CD4-positive, CD25-positive, alpha-beta regulatory T cell (primary cell): ENCODE results near the gene KIF6. TPM values are rescaled to one million over a fixed set of nuclear protein-coding genes. Genes with fewer than 3 reads are reported as not detected.

Experiments
- ATAC-seq, 2 donors: fragments of 150-1000 bp; cut with Tn5 transposase; one replicate each; pipeline ENCODE4 v1.10.0; 2021; ENCODE audit warnings: low read depth in 2 of 2, moderate number of reproducible peaks in 2 of 2, moderate library complexity in 1 of 2
- DNase-seq, 3 donors: peaks; one replicate each; pipeline versions ENCODE4 v3.0.0 to v3.0.0-alpha.2; 2012 to 2022; ENCODE audit warnings: mixed read lengths in 1 of 3
- H3K27ac ChIP-seq: one replicate; pipeline ENCODE4 v1.7.0; 2013; ENCODE audit warnings: mild to moderate bottlenecking, low read length; ENCODE audit not compliant: insufficient read depth, poor library complexity, severe bottlenecking
- H3K27me3 ChIP-seq: one replicate; pipeline ENCODE4 v1.7.0; 2013; ENCODE audit warnings: low read length; ENCODE audit not compliant: control insufficient read depth, insufficient read depth
- H3K36me3 ChIP-seq: one replicate; pipeline ENCODE4 v1.7.0; 2013; ENCODE audit warnings: mild to moderate bottlenecking, low read length, moderate library complexity; ENCODE audit not compliant: control insufficient read depth, insufficient read depth
- H3K4me1 ChIP-seq: 2 replicates; pipeline ENCODE4 v1.7.0; 2013; ENCODE audit warnings: mild to moderate bottlenecking, low read length; ENCODE audit not compliant: insufficient read depth, control insufficient read depth, poor library complexity, severe bottlenecking
- H3K4me3 ChIP-seq: one replicate; pipeline ENCODE4 v1.7.0; 2013; ENCODE audit warnings: low read depth, mild to moderate bottlenecking, low read length, moderate library complexity
- H3K9me3 ChIP-seq, 2 experiments: 1 replicate in 1 of 2; 2 replicates in 1 of 2; pipeline ENCODE4 v1.7.0; 2013; ENCODE audit warnings: low read length in 2 of 2, mild to moderate bottlenecking in 1 of 2, moderate library complexity in 1 of 2; ENCODE audit not compliant: control insufficient read depth in 2 of 2
- H3K27ac Mint-ChIP-seq, 3 donors: one replicate each; pipeline ENCODE4 v1.8.0; 2020 to 2022; ENCODE audit warnings: mild to moderate bottlenecking in 3 of 3, mixed read lengths in 3 of 3, moderate library complexity in 2 of 3
- H3K27me3 Mint-ChIP-seq: one replicate; pipeline ENCODE4 v1.8.0; 2022; ENCODE audit warnings: mild to moderate bottlenecking, mixed read lengths
- H3K36me3 Mint-ChIP-seq: one replicate; pipeline ENCODE4 v1.8.0; 2020; ENCODE audit warnings: mixed read lengths
- H3K4me1 Mint-ChIP-seq, 4 donors: one replicate each; pipeline ENCODE4 v1.8.0; 2020 to 2022; ENCODE audit warnings: mixed read lengths in 4 of 4, mild to moderate bottlenecking in 1 of 4
- H3K4me3 Mint-ChIP-seq, 4 donors: one replicate each; pipeline ENCODE4 v1.8.0; 2020 to 2022; ENCODE audit warnings: mild to moderate bottlenecking in 4 of 4, mixed read lengths in 4 of 4, moderate library complexity in 3 of 4
- H3K9me3 Mint-ChIP-seq, 7 donors: one replicate each; pipeline ENCODE4 v1.8.0; 2020 to 2022; ENCODE audit warnings: mixed read lengths in 7 of 7, mild to moderate bottlenecking in 3 of 7, moderate library complexity in 2 of 7
- polyA plus RNA-seq, 4 donors: library from polyadenylated mRNA; unstranded; fragments of 300-500 nt; fragmentation: Illumina TruSeq; gene quantifications; one replicate each; pipeline ENCODE4 v1.2.3, GENCODE V29; 2021
- total RNA-seq: library from RNA; stranded (reverse); gene quantifications from one replicate; pipeline ENCODE4 v1.2.3, GENCODE V29; 2022

The KIF6 gene
- total and polyA plus RNA-seq, 5 donors from 2014 or later, result not detected

DNA sequence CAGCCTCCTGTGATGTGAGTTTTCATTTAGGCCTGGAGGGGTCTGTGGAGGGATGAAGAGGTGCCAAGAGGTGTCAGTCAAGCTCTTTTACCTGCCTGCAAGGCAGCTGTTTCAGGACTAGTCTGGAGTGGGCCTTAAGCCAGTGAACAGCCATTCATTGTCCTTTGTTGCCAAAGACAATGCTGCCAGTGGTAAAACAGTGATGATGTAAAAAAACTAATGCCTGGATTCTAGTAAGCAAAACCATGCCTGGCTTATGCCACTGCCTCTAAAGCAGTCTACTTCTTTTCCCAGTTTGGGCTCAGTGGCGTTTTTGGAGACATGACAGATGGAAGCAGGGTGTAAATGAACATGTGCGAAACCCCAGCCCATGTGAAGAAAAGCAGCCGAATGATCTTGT is 309.2 kb downstream of the KIF6 start:
- no peaks in the 10 kb centered on the region for H3K27me3 Mint-ChIP-seq

DNA sequence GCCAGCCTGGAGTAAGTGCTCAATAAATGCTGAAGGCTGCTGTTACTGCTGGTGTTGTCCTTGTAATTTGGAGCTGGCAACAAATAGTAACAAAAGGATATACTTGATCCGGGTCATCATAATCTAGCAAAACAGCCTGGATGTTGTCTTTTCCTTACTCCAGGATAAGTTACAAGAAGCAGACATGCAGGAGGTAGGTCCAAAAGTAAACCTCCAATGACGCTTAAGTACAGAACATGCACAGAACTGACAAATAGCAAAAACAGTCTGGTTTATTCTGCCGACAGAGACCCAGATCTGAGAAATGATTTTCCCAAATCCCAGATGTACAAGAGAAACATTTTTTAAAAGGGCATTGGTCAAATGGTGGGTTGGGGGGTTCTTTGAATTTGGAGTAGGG is 309.7 kb downstream of the KIF6 start:
- Mint-ChIP-seq H3K27me3 (no peaks in the 10 kb centered on the region), H3K9me3 (no peaks in the 10 kb centered on the region), H3K4me1 (no peaks in the 10 kb centered on the region), H3K27ac (no peak overlapping the region), H3K36me3 (no peaks in the 10 kb centered on the region), H3K4me3 (no peak overlapping the region)
- Histone ChIP-seq H3K4me3 (no peak overlapping the region), H3K36me3 (no peaks in the 10 kb centered on the region), H3K4me1 (no peaks in the 10 kb centered on the region), H3K27ac (no peak overlapping the region), H3K9me3 (no peaks in the 10 kb centered on the region), H3K27me3 (no peaks in the 10 kb centered on the region)
- ATAC-seq (no peak), DNase-seq (no peak)

More for the DNA sequence above, 309.2 kb downstream of the KIF6 start:
- no peak for ATAC-seq
- no peaks in the 10 kb centered on the region for H3K4me1 ChIP-seq
- Mint-ChIP-seq H3K27ac (peak overlapping the region in 1 of 3 donors; percentile 33), H3K4me1 (no peaks in the 10 kb centered on the region), H3K4me3 (no peak overlapping the region), H3K36me3 (no peaks in the 10 kb centered on the region), H3K9me3 (no peaks in the 10 kb centered on the region)
- H3K27me3 ChIP-seq, result no peaks in the 10 kb centered on the region
- no peak overlapping the region for H3K4me3 ChIP-seq
- no peak overlapping the region for H3K27ac ChIP-seq
- no peaks in the 10 kb centered on the region for H3K36me3 ChIP-seq
- no peaks in the 10 kb centered on the region for H3K9me3 ChIP-seq
- DNase-seq, result no peak

GRCh38 chr6:39411465-39411864 is 313.7 kb downstream of the KIF6 start:
- H3K4me3 Mint-ChIP-seq, result no peak overlapping the region
- Histone ChIP-seq H3K27ac (no peak overlapping the region), H3K27me3 (peaks cover 2% of the 10 kb centered on the region), H3K9me3 (no peaks in the 10 kb centered on the region), H3K4me1 (no peaks in the 10 kb centered on the region), H3K4me3 (no peak overlapping the region), H3K36me3 (no peaks in the 10 kb centered on the region)
- H3K27me3 Mint-ChIP-seq, result no peaks in the 10 kb centered on the region
- H3K4me1 Mint-ChIP-seq, result no peaks in the 10 kb centered on the region
- DNase-seq, result no peak
- ATAC-seq, result no peak
- no peaks in the 10 kb centered on the region for H3K9me3 Mint-ChIP-seq
- no peaks in the 10 kb centered on the region for H3K36me3 Mint-ChIP-seq
- H3K27ac Mint-ChIP-seq, result no peak overlapping the region

GRCh38 chr6:39411001-39411400 is 314.2 kb downstream of the KIF6 start:
- H3K9me3 ChIP-seq, result no peaks in the 10 kb centered on the region
- H3K4me3 Mint-ChIP-seq, result no peak overlapping the region
- H3K4me1 ChIP-seq, result no peaks in the 10 kb centered on the region
- H3K27ac Mint-ChIP-seq, result peak overlapping the region in 1 of 3 donors; percentile 81
- no peak for ATAC-seq
- peaks cover 0 to 5% (median 0%) of the 10 kb centered on the region in 4 donors for H3K4me1 Mint-ChIP-seq
- peaks cover 5% of the 10 kb centered on the region for H3K27me3 ChIP-seq
- no peak overlapping the region for H3K27ac ChIP-seq
- no peaks in the 10 kb centered on the region for H3K27me3 Mint-ChIP-seq
- no peak overlapping the region for H3K4me3 ChIP-seq
- no peak for DNase-seq
- H3K36me3 ChIP-seq, result no peaks in the 10 kb centered on the region
- H3K9me3 Mint-ChIP-seq, result no peaks in the 10 kb centered on the region
- no peaks in the 10 kb centered on the region for H3K36me3 Mint-ChIP-seq

DNA sequence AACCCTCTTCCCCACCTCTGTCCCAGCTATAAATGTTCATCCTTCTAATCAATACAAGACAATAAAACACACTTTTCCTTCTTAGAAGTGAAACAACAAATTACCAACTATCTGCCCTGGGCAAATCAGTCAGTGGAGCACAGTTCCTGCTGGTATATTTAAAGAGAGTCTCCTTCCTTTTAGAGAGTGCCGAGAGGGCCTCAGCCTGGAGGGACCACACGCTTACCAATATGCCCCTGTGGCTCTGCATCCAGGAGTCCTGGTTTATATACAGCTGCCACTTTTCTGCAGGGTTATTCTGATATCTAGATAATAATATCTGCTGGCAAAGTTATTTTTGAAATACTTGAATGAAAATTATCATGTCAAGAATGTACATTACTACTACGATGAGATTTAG is 315.3 kb downstream of the KIF6 start:
- Histone ChIP-seq H3K9me3 (no peaks in the 10 kb centered on the region), H3K27ac (no peak overlapping the region), H3K4me3 (no peak overlapping the region), H3K4me1 (no peaks in the 10 kb centered on the region), H3K27me3 (peaks cover 5% of the 10 kb centered on the region), H3K36me3 (no peaks in the 10 kb centered on the region)
- Mint-ChIP-seq H3K9me3 (peaks cover 0 to 1% (median 0%) of the 10 kb centered on the region in 7 donors), H3K36me3 (no peaks in the 10 kb centered on the region), H3K4me1 (peaks cover 0 to 5% (median 0%) of the 10 kb centered on the region in 4 donors), H3K27me3 (no peaks in the 10 kb centered on the region), H3K27ac (no peak overlapping the region), H3K4me3 (no peak overlapping the region)
- DNase-seq (no peak), ATAC-seq (no peak)

DNA sequence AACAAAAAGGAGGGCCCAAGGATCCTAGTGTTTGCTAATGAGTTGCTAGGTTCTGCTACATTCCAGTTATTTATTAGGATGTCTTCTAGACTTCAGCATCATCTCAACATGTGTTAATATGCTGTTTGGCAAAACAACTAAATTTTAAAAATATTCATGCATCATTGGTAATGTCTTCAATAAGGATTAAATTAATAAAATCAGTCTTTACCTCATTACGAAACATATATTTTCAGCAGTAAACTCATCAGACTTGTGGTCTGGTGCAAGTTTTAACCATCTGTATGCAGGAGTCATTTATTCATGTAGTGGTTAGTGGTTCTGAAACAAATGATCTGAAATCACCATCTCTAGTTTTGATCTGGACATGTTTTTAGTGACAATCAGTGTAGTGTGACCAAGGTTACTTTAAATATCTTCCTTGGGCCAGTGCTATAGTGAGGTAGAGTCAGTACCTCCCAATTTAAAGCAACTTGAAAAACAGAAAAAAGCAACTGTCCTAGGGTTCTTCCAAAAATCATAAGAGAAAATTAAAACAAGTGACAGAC is 317.7 kb downstream of the KIF6 start:
- Histone ChIP-seq H3K27me3 (peaks cover 5% of the 10 kb centered on the region), H3K9me3 (no peaks in the 10 kb centered on the region), H3K4me3 (no peak overlapping the region), H3K36me3 (no peaks in the 10 kb centered on the region), H3K27ac (no peak overlapping the region), H3K4me1 (no peaks in the 10 kb centered on the region)
- Mint-ChIP-seq H3K36me3 (no peaks in the 10 kb centered on the region), H3K4me3 (no peak overlapping the region), H3K27me3 (peaks cover 4% of the 10 kb centered on the region), H3K27ac (no peak overlapping the region), H3K4me1 (peaks cover 0 to 5% (median 0%) of the 10 kb centered on the region in 4 donors), H3K9me3 (peaks cover 0 to 1% (median 0%) of the 10 kb centered on the region in 7 donors)
- DNase-seq (no peak), ATAC-seq (no peak)

GRCh38 chr6:39404312-39404711 is 320.9 kb downstream of the KIF6 start:
- DNase-seq, result no peak
- H3K27ac Mint-ChIP-seq, result no peak overlapping the region
- Histone ChIP-seq H3K9me3 (no peaks in the 10 kb centered on the region), H3K27ac (no peak overlapping the region), H3K27me3 (peaks cover 2% of the 10 kb centered on the region), H3K4me3 (no peak overlapping the region), H3K36me3 (no peaks in the 10 kb centered on the region), H3K4me1 (no peaks in the 10 kb centered on the region)
- H3K4me1 Mint-ChIP-seq, result peaks cover 0 to 5% (median 0%) of the 10 kb centered on the region in 4 donors
- peaks cover 0 to 1% (median 0%) of the 10 kb centered on the region in 7 donors for H3K9me3 Mint-ChIP-seq
- no peak overlapping the region for H3K4me3 Mint-ChIP-seq
- no peaks in the 10 kb centered on the region for H3K36me3 Mint-ChIP-seq
- H3K27me3 Mint-ChIP-seq, result peaks cover 4% of the 10 kb centered on the region
- no peak for ATAC-seq

DNA sequence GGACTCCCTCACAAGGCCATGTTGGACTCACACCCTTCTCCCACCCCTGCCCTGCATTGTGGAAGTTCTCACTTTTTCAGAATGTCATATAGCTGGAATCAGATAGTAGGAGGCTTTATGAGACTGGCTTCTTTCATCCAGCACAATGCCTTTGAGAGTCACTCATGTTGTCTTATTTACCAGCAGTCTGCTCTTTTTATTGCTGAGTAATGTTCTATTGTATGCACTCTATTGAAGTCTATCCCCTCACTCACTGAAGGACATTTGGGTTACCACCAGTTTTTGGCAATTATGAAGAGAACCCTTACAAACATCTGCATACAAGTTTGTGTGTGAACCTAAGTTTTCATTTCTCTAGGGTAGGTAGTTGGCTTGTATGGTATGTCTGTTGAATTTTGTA is 321.9 kb downstream of the KIF6 start:
- Histone ChIP-seq H3K9me3 (no peaks in the 10 kb centered on the region), H3K27ac (no peak overlapping the region), H3K27me3 (peaks cover 2% of the 10 kb centered on the region), H3K4me3 (no peak overlapping the region), H3K36me3 (no peaks in the 10 kb centered on the region), H3K4me1 (no peaks in the 10 kb centered on the region)
- Mint-ChIP-seq H3K4me1 (peaks cover 0 to 5% (median 0%) of the 10 kb centered on the region in 4 donors), H3K36me3 (no peaks in the 10 kb centered on the region), H3K27me3 (peaks cover 4% of the 10 kb centered on the region), H3K27ac (no peak overlapping the region), H3K4me3 (no peak overlapping the region), H3K9me3 (peaks cover 0 to 3% (median 0%) of the 10 kb centered on the region in 7 donors)
- no peak for ATAC-seq
- DNase-seq, result no peak
